ENCODE data around the gene FLNB. TPM values are rescaled to one million over a fixed set of nuclear protein-coding genes. Genes with fewer than 3 reads are reported as not detected.

Gene FLNB
- total and polyA plus RNA-seq, 2 of the 13 experiments (the other 11 are each of a cell fraction or from before 2014, with no cell fraction given): 106 to 130 TPM

- Histone ChIP-seq H2AFZ (ENCODE audit: low read length) (no peak overlapping the region), H3K79me2 (ENCODE audit: insufficient read depth, low read length) (no peaks in the 10 kb centered on the region), H3K9me3 (ENCODE audit: low read length) (no peaks in the 10 kb centered on the region), H3K9ac (ENCODE audit: insufficient read depth, low read depth, low read length) (no peak overlapping the region), H3K4me1 (ENCODE audit: insufficient read depth, low read length) (peaks cover 64% of the 10 kb centered on the region), H4K20me1 (ENCODE audit: insufficient read depth, low read length) (no peaks in the 10 kb centered on the region), H3K36me3 (replicated peaks in 1 of 2; ENCODE audit: control insufficient read depth in 1 of 2, insufficient read depth in 2 of 2, low read length in 2 of 2) (no peaks in the 10 kb centered on the region), H3K27ac (ENCODE audit: extremely low read length, insufficient read depth, low read length) (no peak overlapping the region), H3K27me3 (ENCODE audit: control insufficient read depth in 1 of 2, insufficient read depth in 2 of 2, low read length in 2 of 2) (no peaks in the 10 kb centered on the region), H3K4me3 (replicated peaks in 1 of 3; ENCODE audit: insufficient read depth in 1 of 3, low read depth in 2 of 3, low read length in 3 of 3) (no peak overlapping the region), H3K4me2 (ENCODE audit: low read depth, low read length) (no peak overlapping the region)
- DNase-seq (ENCODE audit: low spot score): no peak
- FAIRE-seq: no peak
- no TSS peak for BruUV-seq (replicated peaks)
- ChIA-PET CTCF (ENCODE audit: low intra/inter-chr PET ratio, low total read pairs) (no interaction called here), POLR2A (no interaction called here)
- no peak for ATAC-seq
- WGBS (ENCODE audit: low lambda C conversion rate): no CpG with 5 or more reads among the region's 1 CpG
- intact Hi-C loops (cut with micrococcal nuclease; ENCODE audit: unreplicated experiment): no loop called here
- TF ChIP-seq, protein P1, sequence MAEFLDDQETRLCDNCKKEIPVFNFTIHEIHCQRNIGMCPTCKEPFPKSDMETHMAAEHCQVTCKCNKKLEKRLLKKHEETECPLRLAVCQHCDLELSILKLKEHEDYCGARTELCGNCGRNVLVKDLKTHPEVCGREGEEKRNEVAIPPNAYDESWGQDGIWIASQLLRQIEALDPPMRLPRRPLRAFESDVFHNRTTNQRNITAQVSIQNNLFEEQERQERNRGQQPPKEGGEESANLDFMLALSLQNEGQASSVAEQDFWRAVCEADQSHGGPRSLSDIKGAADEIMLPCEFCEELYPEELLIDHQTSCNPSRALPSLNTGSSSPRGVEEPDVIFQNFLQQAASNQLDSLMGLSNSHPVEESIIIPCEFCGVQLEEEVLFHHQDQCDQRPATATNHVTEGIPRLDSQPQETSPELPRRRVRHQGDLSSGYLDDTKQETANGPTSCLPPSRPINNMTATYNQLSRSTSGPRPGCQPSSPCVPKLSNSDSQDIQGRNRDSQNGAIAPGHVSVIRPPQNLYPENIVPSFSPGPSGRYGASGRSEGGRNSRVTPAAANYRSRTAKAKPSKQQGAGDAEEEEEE (CRISPR knock-in tag; IDR thresholded peaks at IDR 0.05; ENCODE audit: borderline replicate concordance): no peak
- TF ChIP-seq HNRNPK (IDR thresholded peaks at IDR 0.05; ENCODE audit: low read depth, low read length, poor library complexity, severe bottlenecking) (no peak), ZNF160 (CRISPR knock-in tag; IDR thresholded peaks at IDR 0.05) (no peak), ZNF282 (IDR thresholded peaks at IDR 0.05; ENCODE audit: partially characterized antibody) (no peak), GTF2F1 (IDR thresholded peaks at IDR 0.05; ENCODE audit: low read length) (no peak), PHF20 (CRISPR knock-in tag; IDR thresholded peaks at IDR 0.05) (no peak), ZNF33B (CRISPR knock-in tag; IDR thresholded peaks at IDR 0.05) (no peak), EP300 (IDR thresholded peaks at IDR 0.05; ENCODE audit: low read depth in 2 of 2, low read length in 2 of 2) (no peak), EP300 (CRISPR knock-in tag; IDR thresholded peaks at IDR 0.05; ENCODE audit: borderline replicate concordance) (no peak), MNT (IDR thresholded peaks at IDR 0.05) (no peak), POLR2AphosphoS2 (IDR thresholded peaks at IDR 0.05; ENCODE audit: low read depth, low read length) (no peak), ZNF530 (CRISPR knock-in tag; IDR thresholded peaks at IDR 0.05; ENCODE audit: low read depth) (no peak), ZNF709 (CRISPR knock-in tag; IDR thresholded peaks at IDR 0.05) (no peak), PHF5A (CRISPR knock-in tag; IDR thresholded peaks at IDR 0.05; ENCODE audit: low read depth, unreplicated experiment) (no peak), ZNF24 (IDR thresholded peaks at IDR 0.05) (no peak)
- in situ Hi-C loops (cut with HindIII; ENCODE audit: extremely low pct_ligation_motif_present, low pct_unique_long_range_greater_than_20kb): no loop called here
Observed at GRCh38 chr3:57989646-57990045, 18.6 kb upstream of the FLNB start.
